ENCODE measurements around the gene AGAP2.
A peak's percentile ranks its signal among the peaks of the same experiment; 100 is the strongest.

AGAP2 gene

GRCh38 chr12:57767876-57768275, 29.3 kb upstream of the AGAP2 start:
- no peak overlapping the region for H3K4me3 ChIP-seq (ENCODE audit: low read depth, low read length)
- no peak for TF ChIP-seq CTCF (conservative IDR thresholded peaks at IDR 0.05; ENCODE audit: low read depth, low read length)

DNA sequence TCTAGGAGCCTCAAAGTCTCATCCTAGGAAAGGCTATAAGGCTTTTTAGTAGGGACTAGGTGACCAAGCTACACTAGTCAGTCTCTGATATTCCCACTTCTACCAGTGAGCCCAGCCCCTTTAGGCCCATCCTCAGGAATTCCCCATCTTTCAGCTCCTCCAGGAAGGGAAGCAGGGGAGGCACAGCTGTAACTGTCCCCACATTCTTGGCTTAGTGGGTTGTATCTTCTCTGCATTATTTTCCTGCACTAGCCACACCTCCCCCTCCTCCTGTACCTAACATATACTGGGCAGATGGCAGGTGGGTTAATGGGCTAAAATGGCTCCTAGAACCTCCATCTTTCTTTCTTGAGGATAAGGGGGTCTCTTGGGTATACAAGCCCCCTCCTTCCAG, 28.8 kb upstream of the AGAP2 start:
- no peak overlapping the region for H3K4me3 ChIP-seq (ENCODE audit: low read depth, low read length)
- TF ChIP-seq CTCF (conservative IDR thresholded peaks at IDR 0.05; ENCODE audit: low read depth, low read length), result no peak
- DNase-seq (ENCODE audit: low read depth), result no peak

More at GRCh38 chr12:57767876-57768275, 29.3 kb upstream of the AGAP2 start:
- DNase-seq (ENCODE audit: low read depth), result no peak

DNA sequence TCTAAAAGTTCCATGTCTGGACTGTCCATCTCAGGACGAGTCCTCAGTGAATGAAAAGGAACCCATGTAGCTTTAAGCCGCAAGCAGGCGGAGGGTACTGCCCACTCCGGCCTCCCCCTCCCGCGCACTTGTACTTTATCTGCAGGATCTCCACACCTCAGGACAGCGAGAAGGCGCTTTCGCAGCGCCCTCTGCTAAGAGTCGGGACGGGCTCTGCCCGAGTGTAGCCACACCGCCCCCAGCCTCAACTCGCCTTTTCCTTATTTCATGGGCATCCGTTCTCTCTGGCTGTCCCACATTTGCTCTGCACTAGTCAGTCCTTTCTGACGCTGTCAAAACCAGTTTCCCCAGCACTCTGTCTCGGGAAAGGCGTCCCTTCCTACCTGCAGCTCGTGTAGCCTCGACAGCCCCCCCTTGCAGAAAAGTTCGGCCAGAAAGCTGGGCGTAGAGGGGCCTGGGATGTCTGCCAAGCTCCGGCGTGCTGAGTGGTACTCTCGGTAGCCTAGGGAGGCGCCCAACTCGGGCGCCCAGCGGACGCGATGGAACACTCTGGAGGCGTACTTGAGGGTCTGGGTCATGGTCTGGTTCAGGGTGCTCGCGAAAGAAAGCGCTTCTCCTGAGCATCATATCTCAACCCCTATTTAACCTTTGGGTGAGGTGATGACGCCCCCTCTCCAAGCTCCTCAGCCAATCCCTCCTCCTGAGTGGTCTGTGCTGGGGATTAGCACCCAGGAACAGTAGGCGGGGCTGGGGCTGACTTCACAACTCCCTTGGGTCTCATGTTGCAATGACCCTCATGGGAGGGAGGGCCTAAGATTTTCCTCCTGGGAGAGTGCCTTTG, 28.1 kb upstream of the AGAP2 start, which contains the start of gene CYP27B1:
CYP27B1 (minus strand) TSS at position 615 of the 841 bp plus-strand sequence; CDS start at position 578, 37 bp downstream.
- TF ChIP-seq CTCF (conservative IDR thresholded peaks at IDR 0.05; ENCODE audit: low read depth, low read length), result no peak
- peak; percentile 44 for DNase-seq (ENCODE audit: low read depth)
- peak within 1 kb of the TSS; percentile 38 for H3K4me3 ChIP-seq (ENCODE audit: low read depth, low read length)

- peak overlapping the region; percentile 42 for H3K4me3 ChIP-seq (ENCODE audit: low read depth, low read length)
- TF ChIP-seq CTCF (conservative IDR thresholded peaks at IDR 0.05; ENCODE audit: low read depth, low read length), result no peak
- DNase-seq (ENCODE audit: low read depth), result no peak
Observed at GRCh38 chr12:57765698-57766463, 27.3 kb upstream of the AGAP2 start.

GRCh38 chr12:57765003-57765697, 26.6 kb upstream of the AGAP2 start:
- peak; percentile 48 for TF ChIP-seq CTCF (conservative IDR thresholded peaks at IDR 0.05; ENCODE audit: low read depth, low read length)
- DNase-seq (ENCODE audit: low read depth), result peak; percentile 29
- peak overlapping the region; percentile 42 for H3K4me3 ChIP-seq (ENCODE audit: low read depth, low read length)

- peak overlapping the region; percentile 42 for H3K4me3 ChIP-seq (ENCODE audit: low read depth, low read length)
- no peak for TF ChIP-seq CTCF (conservative IDR thresholded peaks at IDR 0.05; ENCODE audit: low read depth, low read length)
- DNase-seq (ENCODE audit: low read depth), result no peak
Observed at GRCh38 chr12:57764662-57765002, 26.1 kb upstream of the AGAP2 start.
